CD4-positive, alpha-beta memory T cell (primary cell): ENCODE data around the gene IL6. TPM values are rescaled to one million over a fixed set of nuclear protein-coding genes. Genes with fewer than 3 reads are reported as not detected.

Source experiments
- CTCF ChIA-PET: fragments of 350-600 bp; sonication (Branson Sonifier 250); formaldehyde crosslinking; loops from one replicate; lab custom pipeline; 2021; ENCODE audit warnings: inconsistent platforms; ENCODE audit not compliant: partially characterized antibody; lab: Charles Lee
- POLR2A ChIA-PET: fragments of 350-600 bp; sonication (Branson Sonifier 250); formaldehyde crosslinking; loops from one replicate; lab custom pipeline; 2021; ENCODE audit not compliant: partially characterized antibody; lab: Charles Lee
- DNase-seq, 5 donors: peaks; one replicate each; pipeline versions ENCODE4 v3.0.0 to v3.0.0-alpha.2; 2020 to 2022; ENCODE audit warnings: mixed read lengths in 1 of 5
- H3K27ac ChIP-seq: one replicate; pipeline ENCODE4 v1.7.0; 2013; ENCODE audit warnings: low read depth, low read length
- H3K27me3 ChIP-seq: 2 replicates; pipeline ENCODE4 v1.7.0; 2013; ENCODE audit warnings: mild to moderate bottlenecking, low read length, moderate library complexity; ENCODE audit not compliant: insufficient read depth
- H3K36me3 ChIP-seq: 2 replicates; pipeline ENCODE4 v1.7.0; 2013; ENCODE audit warnings: mild to moderate bottlenecking, low read length, moderate library complexity; ENCODE audit not compliant: insufficient read depth
- H3K4me1 ChIP-seq: 2 replicates; pipeline ENCODE4 v1.7.0; 2013; ENCODE audit warnings: mild to moderate bottlenecking, low read length, moderate library complexity; ENCODE audit not compliant: insufficient read depth
- H3K4me3 ChIP-seq, 2 donors: one replicate each; pipeline ENCODE4 v1.7.0; 2013; ENCODE audit warnings: low read length in 2 of 2, mild to moderate bottlenecking in 1 of 2
- H3K9me3 ChIP-seq, 2 donors: one replicate each; pipeline ENCODE4 v1.7.0; 2013; ENCODE audit warnings: low read length in 2 of 2, control low read depth in 1 of 2; ENCODE audit not compliant: control insufficient read depth in 1 of 2
- H3K27ac Mint-ChIP-seq, 7 donors: one replicate each; pipeline ENCODE4 v1.8.0; 2020 to 2021; ENCODE audit warnings: mixed read lengths in 7 of 7, mild to moderate bottlenecking in 6 of 7, inconsistent platforms in 3 of 7, moderate library complexity in 3 of 7
- H3K27me3 Mint-ChIP-seq, 2 donors: one replicate each; pipeline ENCODE4 v1.8.0; 2020 to 2021; ENCODE audit warnings: mixed read lengths in 2 of 2
- H3K36me3 Mint-ChIP-seq, 2 donors: one replicate each; pipeline ENCODE4 v1.8.0; 2020 to 2021; ENCODE audit warnings: mixed read lengths in 2 of 2, inconsistent platforms in 1 of 2, mild to moderate bottlenecking in 1 of 2
- H3K4me1 Mint-ChIP-seq, 4 donors: one replicate each; pipeline ENCODE4 v1.8.0; 2020 to 2021; ENCODE audit warnings: mixed read lengths in 4 of 4, mild to moderate bottlenecking in 1 of 4
- H3K4me3 Mint-ChIP-seq, 8 donors: one replicate each; pipeline ENCODE4 v1.8.0; 2020 to 2021; ENCODE audit warnings: mixed read lengths in 8 of 8, mild to moderate bottlenecking in 7 of 8, moderate library complexity in 6 of 8, inconsistent platforms in 3 of 8
- H3K9me3 Mint-ChIP-seq, 8 donors: one replicate each; pipeline ENCODE4 v1.8.0; 2020 to 2021; ENCODE audit warnings: mixed read lengths in 8 of 8, mild to moderate bottlenecking in 5 of 8, inconsistent platforms in 3 of 8, moderate library complexity in 1 of 8
- intact Hi-C: fragments of 100-400 bp; cut with micrococcal nuclease; formaldehyde crosslinking; loops from one replicate; pipeline ENCODE4 v1.15.1; 2023
- polyA plus RNA-seq, 2 donors: library from polyadenylated mRNA; unstranded; fragments of 300-500 nt; fragmentation: Illumina TruSeq; gene quantifications; one replicate each; pipeline ENCODE4 v1.2.3, GENCODE V29; 2021
- total RNA-seq, 2 experiments: library from RNA; stranded (reverse); gene quantifications; one replicate each; pipeline ENCODE4 v1.2.3, GENCODE V29; 2021

The IL6 gene
- total and polyA plus RNA-seq, 4 experiments from 2014 or later = not detected

DNA sequence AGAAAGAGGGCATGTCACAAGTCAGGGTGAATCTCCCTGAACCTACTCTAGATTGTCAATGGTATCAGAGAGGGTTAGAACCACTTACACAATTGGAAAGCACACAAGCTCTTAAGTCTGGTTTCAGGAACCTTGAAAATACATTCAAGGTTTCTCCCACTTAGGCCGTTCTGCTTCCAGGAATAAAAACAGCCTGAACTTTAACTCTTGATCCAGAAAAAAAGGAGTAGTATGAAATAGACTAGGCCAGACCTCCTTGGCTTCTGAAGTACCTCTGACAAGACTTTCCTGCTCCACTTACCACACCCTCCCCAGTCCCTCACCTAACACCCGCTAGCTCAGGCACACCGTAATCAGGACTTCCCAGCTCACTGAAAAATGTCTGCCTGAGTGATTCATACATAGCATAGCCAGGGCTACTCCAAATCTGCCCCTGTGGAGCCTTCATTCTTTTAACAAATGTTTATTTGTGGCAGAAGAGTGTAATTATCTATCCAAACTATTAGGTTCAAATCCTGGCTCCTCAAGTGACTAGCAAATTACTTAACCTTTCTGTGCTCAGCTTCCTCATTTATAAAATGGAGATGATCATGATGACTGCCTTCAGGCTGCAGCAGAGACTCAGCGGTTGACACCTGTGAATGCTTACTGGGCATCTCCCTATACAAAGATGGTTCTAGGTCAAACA lies 30.3 kb upstream of the IL6 start:
- H3K27ac Mint-ChIP-seq = peak overlapping the region; percentile 11 to 77 (median 71)
- intact Hi-C loops = loop anchor here (10.0 kb wide), 1 partner anchor 318 kb away; the partner anchor contains the start of gene HYCC1
- POLR2A ChIA-PET = interaction anchor here (0.6 to 3.2 kb wide), 5 partner anchors 11 to 614 kb away, joined by 3 to 20 read pairs (median 3); partner anchors contain the start of gene IL6

DNA sequence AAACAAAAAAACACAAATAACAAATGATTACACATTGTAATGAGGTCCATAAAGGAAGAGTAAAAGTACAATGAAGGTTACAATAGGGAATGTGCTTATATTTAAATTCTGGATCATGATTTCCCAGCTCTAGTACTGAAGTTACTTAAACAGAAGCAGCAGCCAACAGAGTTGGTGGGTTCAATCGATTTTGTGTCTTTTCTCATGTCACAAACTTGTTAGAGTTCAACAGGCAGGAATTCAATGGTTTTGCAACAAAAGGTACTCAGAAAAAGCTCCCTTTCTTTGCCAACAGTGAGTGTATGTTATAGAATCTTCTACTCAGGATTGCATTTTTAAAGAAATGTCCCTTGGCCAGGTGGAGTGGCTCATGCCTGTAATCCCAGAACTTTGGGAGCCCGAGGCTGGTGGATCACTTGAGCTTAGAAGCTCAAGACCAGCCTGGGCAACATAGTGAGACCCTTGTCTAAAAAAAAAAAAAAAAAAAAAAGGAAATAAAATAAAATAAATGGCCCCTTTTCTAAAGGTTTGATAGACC lies 29.6 kb upstream of the IL6 start:
- POLR2A ChIA-PET = interaction anchor here (0.6 to 3.2 kb wide), 3 partner anchors 19 to 614 kb away, joined by 3 to 20 read pairs (median 5); no protein-coding TSS in a partner anchor
- peaks cover 38 to 61% (median 50%) of the 10 kb centered on the region in 4 donors for H3K4me1 Mint-ChIP-seq

More for the DNA sequence above, 30.3 kb upstream of the IL6 start:
- Histone ChIP-seq H3K4me3 (no peak overlapping the region), H3K27ac (no peak overlapping the region), H3K36me3 (no peaks in the 10 kb centered on the region), H3K9me3 (no peaks in the 10 kb centered on the region), H3K27me3 (no peaks in the 10 kb centered on the region), H3K4me1 (peaks cover 49% of the 10 kb centered on the region)
- DNase-seq = no peak
- Mint-ChIP-seq H3K4me1 (peaks cover 38 to 61% (median 50%) of the 10 kb centered on the region in 4 donors), H3K9me3 (no peaks in the 10 kb centered on the region), H3K27me3 (peaks cover 0 to 2% of the 10 kb centered on the region in 2 donors), H3K4me3 (peak overlapping the region; percentile 22 to 60 (median 37)), H3K36me3 (no peaks in the 10 kb centered on the region)
- CTCF ChIA-PET = interaction anchor here (0.8 kb wide), 2 partner anchors 30 to 133 kb away, joined by 3 read pairs; partner anchors contain the start of gene IL6

DNA sequence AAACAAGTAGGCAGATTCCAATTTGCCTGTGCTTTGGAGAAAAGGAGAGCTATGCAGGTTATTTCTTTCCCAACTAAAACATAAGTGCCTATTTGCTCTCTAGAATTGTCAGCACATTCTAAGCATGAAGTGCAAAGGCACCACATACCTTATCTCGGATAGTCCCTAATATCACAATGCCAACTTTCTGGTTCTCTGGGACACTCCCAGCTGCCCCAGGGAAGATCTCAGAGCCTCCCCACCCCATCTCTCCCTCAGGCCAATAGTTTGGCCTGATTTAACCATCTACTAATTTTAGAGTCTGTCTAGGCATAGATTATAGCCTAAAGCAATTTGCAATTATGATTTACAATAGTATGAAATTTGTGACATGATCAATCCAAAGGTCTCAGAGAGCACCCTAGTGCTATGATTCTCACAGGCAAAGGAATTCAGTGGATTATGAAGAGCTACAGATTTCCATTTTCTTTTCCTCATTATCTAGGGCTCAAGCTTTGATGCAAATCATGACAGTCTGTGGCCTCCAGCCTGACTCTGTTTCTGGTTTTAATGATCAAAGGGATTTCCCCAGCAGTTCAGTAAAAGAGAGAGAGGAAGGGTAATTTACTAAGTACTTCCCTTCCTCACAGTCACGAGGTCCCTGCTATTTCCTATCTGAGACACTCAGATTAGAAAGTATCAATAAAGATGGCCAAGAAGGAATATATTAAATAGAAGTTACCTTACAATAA lies 29.0 kb upstream of the IL6 start:
- Mint-ChIP-seq H3K36me3 (no peaks in the 10 kb centered on the region), H3K27ac (peak overlapping the region in 6 of 7 donors; percentile 13 to 84 (median 52)), H3K4me1 (peaks cover 38 to 61% (median 50%) of the 10 kb centered on the region in 4 donors), H3K27me3 (peaks cover 0 to 2% of the 10 kb centered on the region in 2 donors), H3K4me3 (peak overlapping the region in 7 of 8 donors; percentile 13 to 71 (median 41)), H3K9me3 (no peaks in the 10 kb centered on the region)
- peaks cover 49% of the 10 kb centered on the region for H3K4me1 ChIP-seq
- no peak overlapping the region for H3K4me3 ChIP-seq
- intact Hi-C loops = loop anchor here (10.0 kb wide), 1 partner anchor 317 kb away; the partner anchor contains the start of gene HYCC1
- POLR2A ChIA-PET = interaction anchor here (3.2 kb wide), 1 partner anchor 22 kb away, joined by 20 read pairs; no protein-coding TSS in a partner anchor
- DNase-seq = peak; percentile 24 to 52 (median 28)
- peak overlapping the region; percentile 22 for H3K27ac ChIP-seq
- H3K27me3 ChIP-seq = no peaks in the 10 kb centered on the region
- CTCF ChIA-PET = interaction anchor here (0.8 to 1.4 kb wide), 2 partner anchors 29 to 56 kb away, joined by 4 to 6 read pairs; partner anchors contain the start of gene IL6
- H3K9me3 ChIP-seq = no peaks in the 10 kb centered on the region
- H3K36me3 ChIP-seq = no peaks in the 10 kb centered on the region

More for the DNA sequence above, 29.6 kb upstream of the IL6 start:
- Mint-ChIP-seq H3K4me3 (peak overlapping the region in 5 of 8 donors; percentile 26 to 60 (median 41)), H3K9me3 (no peaks in the 10 kb centered on the region), H3K36me3 (no peaks in the 10 kb centered on the region), H3K27me3 (peaks cover 0 to 2% of the 10 kb centered on the region in 2 donors), H3K27ac (peak overlapping the region in 6 of 7 donors; percentile 1 to 77 (median 72))
- no peaks in the 10 kb centered on the region for H3K9me3 ChIP-seq
- no peaks in the 10 kb centered on the region for H3K36me3 ChIP-seq
- H3K4me3 ChIP-seq = no peak overlapping the region
- no peak overlapping the region for H3K27ac ChIP-seq
- H3K27me3 ChIP-seq = no peaks in the 10 kb centered on the region
- CTCF ChIA-PET = interaction anchor here (1.4 kb wide), 1 partner anchor 30 kb away, joined by 6 read pairs; the partner anchor contains the start of gene IL6
- intact Hi-C loops = loop anchor here (10.0 kb wide), 1 partner anchor 317 kb away; the partner anchor contains the start of gene HYCC1
- DNase-seq = no peak
- peaks cover 49% of the 10 kb centered on the region for H3K4me1 ChIP-seq

DNA sequence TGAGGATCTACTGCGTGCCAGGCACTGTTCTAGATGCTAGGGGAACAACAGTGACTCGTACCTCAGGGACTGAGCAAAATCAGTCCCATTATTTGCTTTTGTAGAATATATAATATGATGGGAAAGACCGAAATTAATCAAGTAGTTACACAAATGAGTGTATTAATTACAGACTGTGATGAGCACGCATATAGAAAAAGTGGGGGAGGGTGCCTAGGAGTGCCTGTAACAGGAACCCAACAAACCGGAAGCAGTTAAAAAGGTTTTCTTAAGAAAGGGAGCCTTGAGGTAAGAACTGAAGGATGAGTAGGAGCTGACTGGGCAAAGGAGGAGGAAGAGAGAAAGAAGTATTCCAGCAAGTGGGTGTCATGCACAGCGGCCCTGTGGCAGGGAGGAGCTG lies 28.2 kb upstream of the IL6 start:
- H3K9me3 ChIP-seq = no peaks in the 10 kb centered on the region
- no peaks in the 10 kb centered on the region for H3K36me3 ChIP-seq
- peaks cover 38 to 57% (median 48%) of the 10 kb centered on the region in 4 donors for H3K4me1 Mint-ChIP-seq
- no peaks in the 10 kb centered on the region for H3K36me3 Mint-ChIP-seq
- H3K27me3 ChIP-seq = no peaks in the 10 kb centered on the region
- no peaks in the 10 kb centered on the region for H3K9me3 Mint-ChIP-seq
- H3K27me3 Mint-ChIP-seq = peaks cover 0 to 2% of the 10 kb centered on the region in 2 donors
- peak overlapping the region in 6 of 8 donors; percentile 26 to 71 (median 50) for H3K4me3 Mint-ChIP-seq
- H3K27ac Mint-ChIP-seq = peak overlapping the region in 5 of 7 donors; percentile 1 to 84 (median 37)
- H3K27ac ChIP-seq = no peak overlapping the region
- DNase-seq = no peak
- H3K4me1 ChIP-seq = peaks cover 49% of the 10 kb centered on the region
- ChIA-PET POLR2A (interaction anchor here (3.2 kb wide), 1 partner anchor 23 kb away, joined by 20 read pairs; no protein-coding TSS in a partner anchor), CTCF (interaction anchor here (0.8 to 1.1 kb wide), 3 partner anchors 21 to 138 kb away, joined by 3 to 5 read pairs (median 4); no protein-coding TSS in a partner anchor)
- no peak overlapping the region for H3K4me3 ChIP-seq
- intact Hi-C loops = loop anchor here (10.0 kb wide), 1 partner anchor 316 kb away; the partner anchor contains the start of gene HYCC1

DNA sequence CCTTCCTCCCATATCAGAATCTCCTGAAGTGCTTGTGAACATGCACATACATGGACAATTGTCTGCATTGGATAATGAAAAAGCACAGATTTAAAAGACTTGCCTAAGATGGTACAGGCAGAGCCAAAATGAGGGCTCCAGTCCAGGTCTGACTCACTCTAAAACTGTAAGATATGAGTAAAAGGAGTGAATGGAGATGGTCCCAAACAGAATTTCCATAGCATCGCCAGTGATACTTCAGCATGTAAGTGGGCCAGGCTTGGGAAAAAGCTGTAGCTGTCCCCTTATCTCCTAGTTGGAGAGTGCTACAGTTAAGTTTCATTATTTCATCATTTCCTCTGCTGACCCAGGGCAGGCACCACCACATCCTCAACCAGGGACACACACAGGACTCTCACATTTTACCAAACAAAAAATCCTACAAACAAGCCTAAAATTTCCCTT lies 26.4 kb upstream of the IL6 start:
- H3K4me1 Mint-ChIP-seq = peaks cover 26 to 40% (median 33%) of the 10 kb centered on the region in 4 donors
- ChIA-PET CTCF (interaction anchor here (0.9 kb wide), 2 partner anchors 25 to 28 kb away, joined by 3 read pairs; no protein-coding TSS in a partner anchor), POLR2A (interaction anchor here (0.6 kb wide), 1 partner anchor 18 kb away, joined by 4 read pairs; no protein-coding TSS in a partner anchor)
- H3K9me3 ChIP-seq = no peaks in the 10 kb centered on the region
- H3K27me3 Mint-ChIP-seq = peaks cover 0 to 2% of the 10 kb centered on the region in 2 donors
- intact Hi-C loops = no loop called here
- H3K4me3 Mint-ChIP-seq = no peak overlapping the region
- no peaks in the 10 kb centered on the region for H3K9me3 Mint-ChIP-seq
- H3K27ac ChIP-seq = no peak overlapping the region
- no peaks in the 10 kb centered on the region for H3K36me3 Mint-ChIP-seq
- H3K27ac Mint-ChIP-seq = no peak overlapping the region
- H3K4me3 ChIP-seq = no peak overlapping the region
- H3K36me3 ChIP-seq = no peaks in the 10 kb centered on the region
- no peak for DNase-seq
- H3K27me3 ChIP-seq = no peaks in the 10 kb centered on the region
- H3K4me1 ChIP-seq = peaks cover 35% of the 10 kb centered on the region

DNA sequence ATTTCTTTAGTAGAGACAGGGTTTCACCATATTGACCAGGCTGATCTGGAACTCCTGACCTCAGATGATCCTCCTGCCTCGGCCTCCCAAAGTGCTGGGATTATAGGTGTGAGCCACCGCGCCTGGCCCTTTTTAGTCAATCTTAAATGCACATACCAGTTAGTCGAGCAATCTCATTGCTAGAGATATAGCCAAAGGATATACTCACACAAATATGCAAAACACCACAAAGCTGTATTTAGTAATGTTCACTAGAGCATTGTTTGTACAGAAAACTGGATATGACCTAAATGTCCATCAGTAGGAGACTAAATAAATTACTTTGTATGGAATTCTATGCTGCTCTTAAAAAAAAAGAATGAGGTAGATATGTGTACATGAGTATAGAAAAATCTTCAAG lies 24.5 kb upstream of the IL6 start:
- no peak overlapping the region for H3K27ac ChIP-seq
- Mint-ChIP-seq H3K4me3 (no peak overlapping the region), H3K9me3 (no peaks in the 10 kb centered on the region), H3K4me1 (peaks cover 15 to 23% (median 19%) of the 10 kb centered on the region in 4 donors), H3K27ac (no peak overlapping the region), H3K36me3 (no peaks in the 10 kb centered on the region), H3K27me3 (peaks cover 0 to 2% of the 10 kb centered on the region in 2 donors)
- H3K4me1 ChIP-seq = peaks cover 16% of the 10 kb centered on the region
- no peaks in the 10 kb centered on the region for H3K9me3 ChIP-seq
- H3K4me3 ChIP-seq = no peak overlapping the region
- DNase-seq = no peak
- H3K27me3 ChIP-seq = no peaks in the 10 kb centered on the region
- no peaks in the 10 kb centered on the region for H3K36me3 ChIP-seq
- POLR2A ChIA-PET = no interaction called here
- intact Hi-C loops = no loop called here
- CTCF ChIA-PET = no interaction called here
